ENCODE measurements around the gene CLEC4A.
"Not testable (repeated sequence)": the region's sequence is repeated elsewhere in the genome, so short reads cannot be mapped to it uniquely, and the experiment has no call there.

CLEC4A gene

DNA sequence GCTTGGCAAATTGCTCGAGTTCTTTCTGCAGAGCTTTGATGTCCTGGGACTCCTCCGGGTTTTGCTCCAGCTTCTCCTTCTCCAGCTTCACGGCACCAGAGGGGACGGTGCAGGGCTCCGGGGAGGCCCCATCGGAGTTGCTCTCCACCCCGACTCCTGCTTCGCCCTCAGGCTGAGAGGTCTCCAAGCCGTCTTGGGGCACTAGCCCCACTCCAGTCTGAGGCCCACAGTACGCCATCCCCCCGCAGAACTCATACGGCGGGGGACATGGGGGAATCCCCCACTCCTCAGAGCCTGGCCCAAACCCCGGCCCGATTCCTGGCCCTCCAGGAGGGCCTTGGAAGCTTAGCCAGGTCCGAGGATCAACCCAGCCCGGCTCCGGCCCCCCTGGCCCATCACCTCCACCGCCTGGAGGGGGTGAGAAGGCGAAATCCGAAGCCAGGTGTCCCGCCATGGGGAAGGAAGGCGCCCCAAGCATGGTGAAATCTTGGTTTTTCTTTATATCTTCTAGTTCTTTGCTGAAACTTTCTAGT lies 11.0 kb downstream of the CLEC4A start:
- DNase-seq = not testable (repeated sequence)

DNA sequence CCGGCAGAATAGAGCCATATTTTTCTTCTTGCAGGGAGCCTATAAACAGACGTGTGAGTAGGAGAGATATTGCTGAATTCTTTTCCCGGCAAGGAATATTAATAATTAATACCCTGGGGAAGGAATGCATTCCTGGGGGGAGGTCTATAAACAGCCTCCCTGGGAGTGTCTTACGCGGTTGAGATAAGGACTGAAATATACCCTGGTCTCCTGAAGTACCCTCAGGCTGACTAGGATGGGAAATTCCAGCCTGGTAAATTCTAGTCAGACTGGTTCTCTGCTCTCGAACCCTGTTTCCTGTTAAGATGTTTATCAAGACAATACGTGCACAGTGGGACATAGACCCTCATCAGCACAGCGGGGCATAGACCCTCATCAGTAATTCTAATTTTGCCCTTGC lies 18.2 kb downstream of the CLEC4A start:
- DNase-seq = not testable (repeated sequence)

DNA sequence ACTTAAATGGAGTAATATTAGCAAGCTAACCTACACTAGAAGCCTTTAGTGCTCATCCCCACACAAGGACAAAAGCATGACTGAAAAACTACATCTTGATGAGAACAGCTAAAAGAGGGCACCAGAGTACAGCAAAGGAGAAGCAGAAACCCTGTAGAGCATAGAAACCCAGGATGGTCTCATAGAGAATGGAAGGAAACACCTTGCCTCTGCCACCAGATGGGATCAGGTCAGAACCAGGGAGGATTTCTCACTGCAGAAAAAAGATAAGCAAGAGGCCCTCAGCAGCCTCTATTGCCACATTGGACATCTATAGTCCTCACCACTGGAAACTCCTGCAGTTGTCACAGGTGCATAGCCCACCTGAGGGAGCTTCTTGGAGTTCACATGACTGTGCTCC lies 19.8 kb downstream of the CLEC4A start:
- DNase-seq = no peak

DNA sequence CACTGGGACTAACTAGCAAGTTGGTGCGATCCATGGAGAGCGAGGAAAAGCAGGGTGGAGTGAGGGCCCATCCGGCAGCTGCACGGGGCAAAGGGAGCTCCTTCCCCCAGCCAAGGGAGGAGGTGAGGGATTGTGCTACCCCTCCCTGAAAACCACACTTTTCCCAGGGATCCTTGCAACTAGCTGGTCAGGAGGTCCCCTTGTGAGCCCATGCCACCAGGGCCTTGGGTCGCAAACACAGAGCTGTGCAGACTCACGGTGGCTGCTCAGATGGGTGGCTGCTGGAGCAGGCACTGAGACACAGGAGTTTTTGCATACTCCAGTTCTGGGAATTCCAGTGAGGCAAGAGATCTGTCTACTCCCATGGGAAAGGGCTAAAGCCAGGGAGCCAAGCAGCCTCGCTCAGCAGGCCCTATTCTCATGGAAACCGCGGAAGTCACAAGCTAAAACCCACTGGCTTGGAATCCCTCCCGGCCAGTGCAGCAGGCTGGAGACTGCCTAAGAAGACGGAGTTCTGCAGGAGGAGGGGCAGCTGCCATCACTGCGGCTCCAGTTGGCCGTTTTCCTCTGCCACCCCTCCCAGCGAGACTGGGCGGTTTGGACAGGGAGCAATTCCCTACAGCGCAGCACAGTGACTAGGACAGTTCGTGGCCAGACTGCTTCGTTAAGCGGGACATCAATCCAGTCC lies 22.5 kb downstream of the CLEC4A start:
- peak; percentile 95 for DNase-seq

DNA sequence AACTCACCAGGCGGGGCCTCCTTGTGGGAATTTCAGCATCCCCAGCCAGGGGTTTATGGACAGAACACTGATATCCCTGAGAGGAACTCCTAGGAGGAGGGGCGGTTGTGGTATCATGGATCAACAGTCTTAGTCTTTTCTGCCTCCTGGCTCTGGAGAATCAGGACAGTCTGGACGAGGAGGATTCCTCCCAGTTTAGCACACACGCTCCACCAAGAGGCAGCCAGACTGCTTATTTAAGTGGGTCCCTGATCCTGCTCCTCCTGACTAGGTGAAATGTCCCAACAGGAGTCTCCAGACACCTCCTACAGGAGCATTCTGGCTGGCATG lies 23.0 kb downstream of the CLEC4A start:
- no peak for DNase-seq

DNA sequence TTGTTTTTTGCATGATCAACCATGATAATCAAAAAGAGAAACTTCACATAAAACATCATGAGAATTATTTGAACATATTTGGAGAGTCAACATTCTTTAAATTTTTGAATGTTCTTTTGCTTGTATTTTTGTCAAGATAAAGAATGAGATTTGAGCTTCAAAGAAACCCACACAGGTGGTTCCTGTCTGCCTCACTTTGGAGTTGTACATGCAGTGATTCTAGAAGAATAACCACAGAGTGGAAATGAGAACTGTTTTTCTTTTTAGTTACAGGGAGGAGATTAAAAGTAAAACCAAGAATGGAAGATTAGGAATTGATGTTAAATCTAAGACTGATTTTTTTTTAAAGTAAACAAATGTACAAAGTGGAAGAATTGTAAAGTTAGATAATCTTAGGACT lies 31.1 kb downstream of the CLEC4A start:
- DNase-seq = no peak

DNA sequence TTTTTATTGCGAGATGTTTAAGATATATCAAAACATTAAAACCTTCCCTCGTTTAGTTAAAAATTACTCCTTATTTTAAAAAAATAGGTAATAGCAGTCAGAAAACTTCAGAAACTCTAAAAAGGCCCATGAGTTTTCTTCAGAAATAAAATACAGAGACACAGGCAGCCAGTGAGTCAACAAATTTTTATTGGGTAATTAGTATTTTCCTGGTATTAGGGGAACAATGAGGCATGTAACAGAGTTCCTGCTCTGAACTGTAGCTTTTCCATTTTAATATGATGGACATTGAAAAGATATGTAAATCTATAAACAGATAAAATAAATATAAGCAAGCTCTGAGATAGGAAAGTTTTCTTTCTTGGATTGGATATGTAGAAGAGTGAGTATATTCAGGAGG lies 33.0 kb downstream of the CLEC4A start:
- DNase-seq = no peak

DNA sequence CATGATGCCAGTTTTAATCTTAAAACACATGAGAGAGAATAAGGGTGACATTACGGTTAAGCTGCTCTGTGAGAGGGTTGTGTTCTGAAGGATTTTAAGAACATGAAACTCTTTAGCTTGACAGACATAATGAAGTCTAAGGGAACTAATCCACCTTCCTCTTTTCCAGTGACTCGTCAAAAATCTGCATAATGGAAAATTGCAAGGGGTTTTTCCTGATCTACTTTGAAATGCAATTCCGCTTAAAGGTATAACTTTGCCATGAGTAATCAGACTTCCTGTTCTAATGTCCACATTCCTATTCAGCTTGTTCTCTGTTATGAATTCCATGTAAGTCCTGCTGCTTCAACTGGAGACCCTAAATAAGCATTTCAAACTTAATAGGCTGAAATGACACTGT lies 33.4 kb downstream of the CLEC4A start, which contains the start of gene ZNF705A:
Gene ZNF705A (plus strand): TSS at position 171 of the 400 bp plus-strand sequence. CDS start 15,611 bp downstream, outside the sequence.
- peak; percentile 88 for DNase-seq

DNA sequence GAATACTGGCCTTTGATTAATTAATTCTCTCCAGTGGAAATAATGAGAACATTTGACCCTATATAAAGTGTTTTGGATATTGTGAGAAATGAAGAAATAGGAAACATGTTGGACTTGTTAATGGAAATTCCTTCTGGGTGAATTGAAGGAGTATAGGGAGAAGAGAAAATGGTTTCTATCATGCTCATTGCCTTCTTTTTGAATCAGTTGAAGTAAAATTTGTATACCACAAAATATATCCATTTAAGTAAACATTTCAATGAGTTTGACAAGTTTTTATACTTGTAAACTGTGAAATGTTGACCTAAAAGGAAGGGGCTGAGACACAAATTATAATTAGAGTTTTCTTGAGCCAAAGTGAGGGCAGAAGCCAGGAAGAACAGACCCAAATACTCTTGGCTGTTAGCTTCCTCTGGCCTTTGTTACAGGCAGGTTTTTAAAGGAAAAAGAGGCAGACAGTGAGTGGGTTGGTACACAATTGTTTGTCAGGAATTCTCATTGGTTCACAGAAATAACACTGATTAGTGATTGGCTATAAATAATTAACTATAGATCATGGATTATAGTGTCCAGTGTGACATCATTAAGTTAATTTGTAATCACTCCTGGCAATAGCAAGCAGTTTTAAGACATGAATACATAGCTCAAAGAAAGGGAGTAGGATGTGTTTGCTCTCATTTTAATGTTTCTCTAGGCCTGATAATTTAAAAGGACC lies 34.2 kb downstream of the CLEC4A start:
- DNase-seq = no peak

DNA sequence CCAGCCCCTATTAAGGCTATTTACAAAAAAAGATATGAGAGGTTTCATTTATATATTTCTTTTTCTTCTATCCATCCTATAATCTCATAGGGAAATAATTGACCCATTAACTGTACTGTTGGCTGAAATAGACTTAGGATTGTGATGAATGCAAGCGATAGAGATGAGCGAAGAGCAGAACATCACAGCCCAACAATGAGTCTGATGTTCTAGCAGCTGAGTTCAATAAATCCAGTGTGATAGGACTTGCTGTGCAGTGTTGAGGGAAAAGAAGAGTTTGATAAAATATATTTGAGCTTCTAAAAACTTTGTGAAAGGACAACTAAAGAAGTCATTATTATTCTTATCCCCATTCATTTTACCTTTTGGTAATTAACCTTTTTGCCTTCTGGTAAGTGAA lies 49.5 kb downstream of the CLEC4A start:
- DNase-seq = not testable (repeated sequence)

DNA sequence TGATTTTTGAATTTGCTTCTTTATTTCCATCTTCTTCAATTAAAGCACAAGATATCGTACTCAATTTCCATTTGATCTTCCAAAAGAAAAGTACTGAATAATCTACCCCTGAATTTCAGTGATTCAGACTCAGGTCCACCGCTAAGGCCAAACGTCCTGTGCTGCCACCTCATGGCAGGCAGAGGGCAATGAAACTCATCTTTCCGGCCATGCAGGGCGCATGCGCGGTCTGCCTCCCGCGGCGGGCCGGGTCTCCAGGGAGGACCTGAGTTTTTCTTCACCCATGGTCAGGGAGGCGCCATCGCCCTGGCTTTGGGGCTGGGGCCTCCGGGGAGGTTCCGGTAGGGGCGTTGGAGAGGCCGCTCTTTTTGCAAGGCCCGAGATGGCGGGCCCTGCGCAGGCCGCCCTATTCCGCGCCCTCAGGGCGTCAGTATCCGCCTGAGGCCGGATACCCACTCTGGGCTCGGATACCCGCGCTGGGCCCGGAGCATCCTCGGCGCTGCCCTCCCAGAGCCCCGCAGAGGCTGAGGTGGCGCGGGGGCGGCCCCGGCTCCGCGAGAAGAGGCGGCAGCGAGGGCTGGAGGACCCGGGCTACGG lies 56.7 kb downstream of the CLEC4A start:
- DNase-seq = peak; percentile 74

DNA sequence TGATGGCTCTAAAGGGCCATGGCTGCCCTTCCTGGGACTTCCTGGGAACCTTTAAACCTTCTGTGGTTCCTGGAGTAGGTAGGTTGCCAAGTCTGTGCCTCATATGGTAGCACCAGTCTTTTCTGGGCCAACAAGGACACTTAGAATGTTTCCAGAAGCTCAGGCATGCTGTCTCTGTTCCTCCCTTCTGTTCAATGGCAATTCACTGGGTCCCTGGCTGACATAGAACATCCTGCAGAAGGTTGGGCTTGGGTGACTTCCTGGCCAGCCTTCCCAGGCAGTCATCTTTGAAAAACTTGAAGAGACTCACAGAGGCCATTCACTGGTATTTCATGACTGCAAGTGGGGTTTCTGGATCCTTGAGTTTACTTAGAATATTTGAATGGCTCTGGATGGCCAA lies 57.9 kb downstream of the CLEC4A start:
- not testable (repeated sequence) for DNase-seq

DNA sequence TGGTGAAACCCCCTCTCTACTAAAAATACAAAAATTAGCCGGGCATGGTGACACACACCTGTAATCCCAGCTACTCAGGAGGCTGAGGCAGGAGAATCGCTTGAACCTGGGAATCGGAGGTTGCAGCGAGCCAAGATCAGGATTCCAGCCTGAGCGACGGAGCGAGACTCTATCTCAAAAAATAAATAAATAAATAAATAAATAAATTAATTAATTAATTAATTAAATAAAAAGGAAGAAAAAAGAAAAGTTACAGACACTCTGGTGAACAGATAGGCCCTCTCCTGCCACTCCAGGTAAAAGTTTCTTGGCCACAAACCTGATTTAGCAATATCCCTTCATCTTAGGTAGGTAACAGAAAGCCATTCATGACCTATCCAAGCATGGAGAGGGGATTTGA lies 59.5 kb downstream of the CLEC4A start:
- DNase-seq = not testable (repeated sequence)

DNA sequence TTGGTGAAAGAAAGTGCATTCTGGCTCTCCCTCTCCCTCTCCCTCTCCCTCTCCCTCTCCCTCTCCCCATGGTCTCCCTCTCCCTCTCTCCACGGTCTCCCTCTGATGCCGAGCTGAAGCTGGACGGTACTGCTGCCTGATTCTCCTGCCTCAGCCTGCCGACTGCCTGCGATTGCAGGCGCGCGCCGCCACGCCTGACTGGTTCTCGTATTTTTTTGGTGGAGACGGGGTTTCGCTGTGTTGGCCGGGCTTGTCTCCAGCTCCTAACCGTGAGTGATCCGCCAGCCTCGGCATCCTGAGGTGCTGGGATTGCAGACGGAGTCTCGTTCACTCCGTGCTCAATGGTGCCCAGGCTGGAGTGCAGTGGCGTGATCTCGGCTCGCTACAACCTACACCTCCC lies 59.9 kb downstream of the CLEC4A start:
- not testable (repeated sequence) for DNase-seq

DNA sequence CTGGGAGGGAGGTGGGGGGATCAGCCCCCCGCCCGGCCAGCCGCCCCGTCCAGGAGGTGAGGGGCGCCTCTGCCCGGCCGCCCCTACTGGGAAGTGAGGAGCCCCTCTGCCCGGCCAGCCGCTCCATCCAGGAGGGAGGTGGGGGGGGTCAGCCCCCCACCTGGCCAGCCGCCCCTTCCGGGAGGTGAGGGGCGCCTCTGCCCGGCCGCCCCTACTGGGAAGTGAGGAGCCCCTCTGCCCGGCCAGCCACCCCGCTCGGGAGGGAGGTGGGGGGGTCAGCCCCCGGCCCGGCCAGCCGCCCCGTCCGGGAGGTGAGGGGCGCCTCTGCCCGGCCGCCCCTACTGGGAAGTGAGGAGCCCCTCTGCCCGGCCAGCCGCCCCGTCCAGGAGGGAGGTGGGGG lies 60.8 kb downstream of the CLEC4A start:
- not testable (repeated sequence) for DNase-seq

DNA sequence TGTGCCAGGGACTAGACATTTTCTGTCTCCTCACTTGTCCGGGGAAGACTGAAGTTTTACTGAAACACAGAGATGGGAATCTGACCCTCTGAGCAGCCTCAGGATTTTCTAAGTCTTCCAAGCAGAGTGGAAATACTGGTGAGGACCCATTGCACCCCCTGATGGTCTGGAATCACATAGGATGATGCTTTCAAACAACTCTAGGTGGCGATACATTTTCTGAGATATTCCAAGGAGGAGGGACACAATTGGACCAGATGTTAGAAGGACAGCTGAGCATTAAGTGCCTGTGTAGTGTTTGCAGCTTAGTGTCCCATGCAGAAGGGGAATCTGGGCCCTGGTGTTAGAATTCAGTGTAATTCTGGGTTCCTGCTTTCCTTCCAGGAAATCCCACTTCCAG lies 64.7 kb downstream of the CLEC4A start:
- not testable (repeated sequence) for DNase-seq

Measured in fibroblast of upper back skin (primary cell).